ENCODE data around the gene TSHZ2.

- no peak for TF ChIP-seq POLR2A (IDR thresholded peaks at IDR 0.05)
- no peak for TF ChIP-seq CTCF (IDR thresholded peaks at IDR 0.05)
Observed at GRCh38 chr20:53177687-53178086, 205.5 kb downstream of the TSHZ2 start.
